ENCODE results near the gene SAP25.

- TF ChIP-seq CTCF (IDR thresholded peaks at IDR 0.05) (no peak), EP300 (IDR thresholded peaks at IDR 0.05) (no peak), POLR2A (IDR thresholded peaks at IDR 0.05) (no peak), POLR2AphosphoS5 (IDR thresholded peaks at IDR 0.05) (no peak)
Observed at GRCh38 chr7:100582041-100582579, 8.4 kb upstream of the SAP25 start.

All from sigmoid colon (tissue), 4 donors.